Activated B cell treated with CpG ODN at 0.5 μM for 24 hours (primary cell): ENCODE results near the gene SERHL2. TPM values are rescaled to one million over a fixed set of nuclear protein-coding genes. Genes with fewer than 3 reads are reported as not detected.
"Not testable (repeated sequence)": the region's sequence is repeated elsewhere in the genome, so short reads cannot be mapped to it uniquely, and the experiment has no call there.

ENCODE experiments used
- ATAC-seq: fragments of 200-7000 bp; cut with Tn5 transposase; one replicate; pipeline ENCODE4 v1.10.0; 2021; ENCODE audit warnings: low read depth, mild to moderate bottlenecking, moderate library complexity
- CTCF ChIA-PET: fragments of 350-600 bp; sonication (Branson Sonifier 250); formaldehyde crosslinking; loops from one replicate; lab custom pipeline; 2021; ENCODE audit warnings: antibody characterized with exemption; lab: Charles Lee
- POLR2A ChIA-PET: fragments of 350-600 bp; sonication (Branson Sonifier 250); formaldehyde crosslinking; loops from one replicate; lab custom pipeline; 2021; ENCODE audit warnings: antibody characterized with exemption; lab: Charles Lee
- DNase-seq: peaks from one replicate; pipeline ENCODE4 v3.0.0; 2022
- H3K27ac Mint-ChIP-seq: one replicate; pipeline ENCODE4 v1.8.0; 2020; ENCODE audit warnings: mixed read lengths
- H3K27me3 Mint-ChIP-seq: one replicate; pipeline ENCODE4 v1.8.0; 2021; ENCODE audit warnings: mixed read lengths
- H3K36me3 Mint-ChIP-seq: one replicate; pipeline ENCODE4 v1.8.0; 2021; ENCODE audit warnings: low read depth, mixed read lengths
- H3K4me1 Mint-ChIP-seq: one replicate; pipeline ENCODE4 v1.8.0; 2021; ENCODE audit warnings: mixed read lengths
- H3K4me3 Mint-ChIP-seq: one replicate; pipeline ENCODE4 v1.8.0; 2020; ENCODE audit warnings: mild to moderate bottlenecking, mixed read lengths
- H3K9me3 Mint-ChIP-seq: one replicate; pipeline ENCODE4 v1.8.0; 2020; ENCODE audit warnings: mixed read lengths
- CTCF ChIP-seq: fragments of 200-600 bp; IDR thresholded peaks from one replicate; pipeline ENCODE4 v1.8.0; 2022; ENCODE audit warnings: antibody characterized with exemption, mild to moderate bottlenecking
- intact Hi-C: fragments of 100-400 bp; cut with micrococcal nuclease; formaldehyde crosslinking; loops from one replicate; pipeline ENCODE4 v1.15.1; 2024
- total RNA-seq: library from RNA; stranded (reverse); gene quantifications from 2 replicates; pipeline ENCODE4 v1.2.3, GENCODE V29; 2022

The SERHL2 gene
- total RNA-seq, 1 donor from 2014 or later, result 1.7 TPM

- ChIA-PET POLR2A (no interaction called here), CTCF (no interaction called here)
- no peak for TF ChIP-seq CTCF
- H3K9me3 Mint-ChIP-seq, result no peaks in the 10 kb centered on the region
- no peaks in the 10 kb centered on the region for H3K27me3 Mint-ChIP-seq
- H3K36me3 Mint-ChIP-seq, result peaks cover 11% of the 10 kb centered on the region
- no peak for ATAC-seq
- peaks cover 22% of the 10 kb centered on the region for H3K4me1 Mint-ChIP-seq
- H3K27ac Mint-ChIP-seq, result no peak overlapping the region
- intact Hi-C loops, result no loop called here
- H3K4me3 Mint-ChIP-seq, result no peak overlapping the region
- no peak for DNase-seq
These were observed 12.2 kb downstream of the SERHL2 start for GRCh38 chr22:42565956-42566355.

GRCh38 chr22:42567950-42568349 lies 14.2 kb downstream of the SERHL2 start:
- CTCF ChIA-PET, result interaction anchor here (0.8 kb wide), 1 partner anchor 31 kb away, joined by 3 read pairs; no protein-coding TSS in a partner anchor
- H3K4me3 Mint-ChIP-seq, H3K27ac Mint-ChIP-seq, ATAC-seq, H3K9me3 Mint-ChIP-seq, intact Hi-C loops, H3K4me1 Mint-ChIP-seq, DNase-seq, H3K27me3 Mint-ChIP-seq: not testable (repeated sequence)
- H3K36me3 Mint-ChIP-seq, result peaks cover 28% of the 10 kb centered on the region
- POLR2A ChIA-PET, result interaction anchor here (0.6 to 1.2 kb wide), 3 partner anchors 8 to 60 kb away, joined by 3 to 4 read pairs (median 3); no protein-coding TSS in a partner anchor

GRCh38 chr22:42570580-42570979 lies 16.8 kb downstream of the SERHL2 start:
- CTCF ChIA-PET, ATAC-seq, H3K9me3 Mint-ChIP-seq, H3K4me1 Mint-ChIP-seq, intact Hi-C loops, DNase-seq, POLR2A ChIA-PET, H3K27ac Mint-ChIP-seq, H3K27me3 Mint-ChIP-seq, H3K4me3 Mint-ChIP-seq: not testable (repeated sequence)
- H3K36me3 Mint-ChIP-seq, result peaks cover 37% of the 10 kb centered on the region

GRCh38 chr22:42571068-42571467 lies 17.3 kb downstream of the SERHL2 start:
- H3K9me3 Mint-ChIP-seq, intact Hi-C loops, CTCF ChIA-PET, ATAC-seq, H3K4me3 Mint-ChIP-seq, DNase-seq, H3K4me1 Mint-ChIP-seq, H3K27me3 Mint-ChIP-seq, POLR2A ChIA-PET, H3K27ac Mint-ChIP-seq: not testable (repeated sequence)
- H3K36me3 Mint-ChIP-seq, result peaks cover 40% of the 10 kb centered on the region

GRCh38 chr22:42574046-42574445 lies 20.3 kb downstream of the SERHL2 start:
- H3K9me3 Mint-ChIP-seq, H3K27me3 Mint-ChIP-seq, POLR2A ChIA-PET, H3K4me1 Mint-ChIP-seq, ATAC-seq, H3K4me3 Mint-ChIP-seq, CTCF ChIA-PET, intact Hi-C loops, H3K27ac Mint-ChIP-seq, DNase-seq: not testable (repeated sequence)
- H3K36me3 Mint-ChIP-seq, result peaks cover 58% of the 10 kb centered on the region

GRCh38 chr22:42574468-42574867 lies 20.7 kb downstream of the SERHL2 start:
- peaks cover 58% of the 10 kb centered on the region for H3K36me3 Mint-ChIP-seq
- CTCF ChIA-PET, intact Hi-C loops, POLR2A ChIA-PET, H3K9me3 Mint-ChIP-seq, DNase-seq, H3K4me1 Mint-ChIP-seq, H3K4me3 Mint-ChIP-seq, H3K27ac Mint-ChIP-seq, H3K27me3 Mint-ChIP-seq, ATAC-seq: not testable (repeated sequence)

- DNase-seq, H3K27ac Mint-ChIP-seq, H3K9me3 Mint-ChIP-seq, H3K4me1 Mint-ChIP-seq, CTCF ChIA-PET, ATAC-seq, intact Hi-C loops, POLR2A ChIA-PET, H3K27me3 Mint-ChIP-seq, H3K4me3 Mint-ChIP-seq: not testable (repeated sequence)
- H3K36me3 Mint-ChIP-seq, result peaks cover 49% of the 10 kb centered on the region
These were observed 22.3 kb downstream of the SERHL2 start for GRCh38 chr22:42575996-42576574.

GRCh38 chr22:42577141-42577540 lies 23.4 kb downstream of the SERHL2 start:
- POLR2A ChIA-PET, H3K9me3 Mint-ChIP-seq, H3K27me3 Mint-ChIP-seq, ATAC-seq, CTCF ChIA-PET, H3K4me3 Mint-ChIP-seq, H3K4me1 Mint-ChIP-seq, DNase-seq, intact Hi-C loops, H3K27ac Mint-ChIP-seq: not testable (repeated sequence)
- peaks cover 43% of the 10 kb centered on the region for H3K36me3 Mint-ChIP-seq
